ENCODE data around the gene MAPK8.

MAPK8 gene

DNA sequence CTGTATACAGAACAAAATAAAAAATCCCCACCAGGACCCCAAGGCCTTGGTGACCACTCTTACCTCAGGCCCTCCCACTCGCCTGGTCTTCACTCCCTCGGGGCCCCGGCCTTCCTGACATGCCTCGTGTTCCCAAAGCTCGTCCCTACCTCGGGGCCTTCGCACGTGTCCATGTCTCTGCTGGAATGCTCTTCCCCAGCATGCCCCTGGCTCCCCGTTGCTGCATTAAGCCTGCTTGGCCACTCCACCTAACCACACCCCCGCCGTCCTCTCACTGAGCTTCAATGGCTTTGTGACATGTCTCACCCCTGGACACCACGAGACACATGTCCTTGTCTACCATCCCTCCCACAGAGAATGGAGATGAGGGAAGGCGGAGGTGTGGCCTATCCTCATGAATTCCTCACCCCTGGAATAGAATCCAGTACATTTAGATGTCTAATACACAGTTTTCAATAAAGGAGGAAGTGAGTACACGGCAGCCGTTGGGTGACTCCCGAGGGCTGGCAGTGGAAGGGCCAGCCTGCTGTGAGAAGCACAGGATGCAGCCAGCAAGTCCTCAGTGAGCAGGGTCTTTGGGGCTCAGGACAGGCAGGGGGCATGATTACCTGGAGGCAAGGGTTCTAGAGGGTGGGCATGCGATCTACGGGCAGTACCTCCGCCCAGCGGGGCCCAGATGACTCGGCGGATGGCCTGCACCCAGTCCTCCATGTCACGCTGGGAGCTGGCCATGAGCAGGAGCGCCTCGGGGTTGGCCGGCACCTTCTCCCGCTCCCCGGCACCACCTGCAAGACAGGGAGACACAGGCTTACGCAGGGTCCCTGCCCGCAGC lies 172.7 kb downstream of the MAPK8 start:
- intact Hi-C loops (cut with micrococcal nuclease), result no loop called here
- Mint-ChIP-seq H3K9me3 (no peaks in the 10 kb centered on the region), H3K4me3 (no peak overlapping the region), H3K4me1 (ENCODE audit: low read depth) (peaks cover 48% of the 10 kb centered on the region), H3K27me3 (peaks cover 13% of the 10 kb centered on the region), H3K36me3 (ENCODE audit: low read depth) (peaks cover 27% of the 10 kb centered on the region), H3K27ac (no peak overlapping the region)

DNA sequence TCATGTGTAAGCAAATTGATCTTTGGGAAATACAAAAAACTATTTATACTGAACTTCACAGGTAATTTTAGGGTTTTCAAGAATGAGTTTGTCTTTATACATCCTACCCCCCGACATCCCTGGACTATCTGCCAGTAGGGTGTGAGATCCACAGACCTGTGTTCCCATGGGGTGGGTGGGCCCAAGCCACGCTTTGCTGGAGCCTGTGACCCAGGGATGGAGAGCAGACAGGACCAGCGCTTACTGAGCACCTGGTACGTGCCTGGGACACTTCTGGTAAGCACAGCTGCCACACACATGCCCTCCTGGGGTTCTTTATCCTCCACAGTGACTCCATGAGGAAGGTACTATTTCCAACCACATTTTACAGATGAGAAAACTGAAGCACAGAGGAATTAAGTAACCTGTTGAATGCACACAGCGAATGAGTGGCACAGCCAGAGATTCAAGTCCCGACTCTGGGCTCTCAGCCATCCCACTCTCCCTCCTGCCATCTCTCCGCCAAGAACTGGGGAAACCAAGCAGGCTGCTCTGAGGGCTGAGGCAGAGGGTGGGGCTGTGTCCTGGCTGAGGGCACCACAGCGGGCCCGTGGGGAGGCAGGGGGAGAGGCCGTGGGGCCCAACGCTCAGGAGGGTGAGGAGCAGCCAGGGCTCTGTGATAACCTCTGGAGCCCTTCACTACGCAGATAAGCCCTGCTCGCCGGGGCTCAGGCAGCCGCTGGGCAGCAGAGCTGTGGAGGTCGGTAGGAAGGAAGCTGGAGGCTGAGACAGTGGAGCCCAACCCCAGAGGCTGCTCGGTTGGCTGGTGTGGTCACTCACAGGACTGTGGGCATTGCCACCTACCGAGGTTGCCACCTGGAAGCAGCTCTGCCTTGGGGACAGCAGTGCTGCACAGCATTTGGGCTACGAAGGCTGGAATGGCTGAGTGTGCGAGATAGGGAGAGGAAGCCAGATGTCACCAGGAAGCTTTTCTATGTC lies 174.2 kb downstream of the MAPK8 start:
- H3K9me3 Mint-ChIP-seq, result no peaks in the 10 kb centered on the region
- intact Hi-C loops (cut with micrococcal nuclease), result no loop called here
- H3K36me3 Mint-ChIP-seq (ENCODE audit: low read depth), result peaks cover 25% of the 10 kb centered on the region
- H3K4me1 Mint-ChIP-seq (ENCODE audit: low read depth), result peaks cover 37% of the 10 kb centered on the region
- H3K27ac Mint-ChIP-seq, result peak overlapping the region; percentile 9
- no peak overlapping the region for H3K4me3 Mint-ChIP-seq
- peaks cover 10% of the 10 kb centered on the region for H3K27me3 Mint-ChIP-seq

DNA sequence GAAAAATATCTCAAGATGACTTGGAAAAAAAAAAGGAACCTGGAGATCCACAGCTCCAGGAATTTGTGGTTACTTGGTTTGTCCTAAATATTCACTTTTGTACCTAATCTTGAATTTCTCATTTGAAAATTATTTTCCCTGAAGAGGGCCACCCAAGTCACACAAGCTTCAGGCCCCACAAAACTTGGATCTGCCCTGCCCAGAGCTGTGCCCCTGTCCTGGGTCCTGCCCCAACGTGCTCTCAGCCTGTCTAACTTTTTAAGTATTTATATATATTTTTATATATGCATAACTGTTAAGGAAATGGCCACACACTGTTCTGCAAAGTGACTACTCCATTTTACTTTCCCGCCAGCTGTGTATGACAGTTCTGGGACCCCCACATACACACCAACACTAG lies 174.9 kb downstream of the MAPK8 start:
- H3K27me3 Mint-ChIP-seq, result peaks cover 6% of the 10 kb centered on the region
- H3K27ac Mint-ChIP-seq, result peak overlapping the region; percentile 9
- H3K4me1 Mint-ChIP-seq (ENCODE audit: low read depth), result peaks cover 30% of the 10 kb centered on the region
- no peak overlapping the region for H3K4me3 Mint-ChIP-seq
- H3K36me3 Mint-ChIP-seq (ENCODE audit: low read depth), result peaks cover 20% of the 10 kb centered on the region
- intact Hi-C loops (cut with micrococcal nuclease), result no loop called here
- H3K9me3 Mint-ChIP-seq, result no peaks in the 10 kb centered on the region

DNA sequence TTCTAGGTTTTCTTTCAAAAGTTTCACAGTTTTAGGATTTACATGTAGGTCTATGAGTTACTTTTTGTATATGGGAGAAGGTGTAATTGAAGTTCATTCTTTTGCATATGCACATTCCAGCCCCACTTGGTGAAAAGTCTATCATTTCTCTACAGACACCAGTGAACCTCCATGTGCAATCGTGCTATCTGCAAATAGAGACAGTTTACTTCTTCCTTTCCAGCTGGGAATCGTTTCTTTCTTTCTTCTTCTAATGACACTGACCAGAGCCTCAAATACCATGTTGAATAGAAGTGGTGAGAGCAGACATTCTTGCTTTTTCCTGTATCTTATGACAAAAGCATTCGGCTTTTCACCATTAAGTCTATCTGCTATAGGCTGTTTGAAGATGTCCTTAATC lies 175.7 kb downstream of the MAPK8 start:
- H3K36me3 Mint-ChIP-seq (ENCODE audit: low read depth), result peaks cover 24% of the 10 kb centered on the region
- H3K27ac Mint-ChIP-seq, result no peak overlapping the region
- peaks cover 22% of the 10 kb centered on the region for H3K4me1 Mint-ChIP-seq (ENCODE audit: low read depth)
- H3K27me3 Mint-ChIP-seq, result peaks cover 6% of the 10 kb centered on the region
- intact Hi-C loops (cut with micrococcal nuclease), result no loop called here
- no peak overlapping the region for H3K4me3 Mint-ChIP-seq
- no peaks in the 10 kb centered on the region for H3K9me3 Mint-ChIP-seq

DNA sequence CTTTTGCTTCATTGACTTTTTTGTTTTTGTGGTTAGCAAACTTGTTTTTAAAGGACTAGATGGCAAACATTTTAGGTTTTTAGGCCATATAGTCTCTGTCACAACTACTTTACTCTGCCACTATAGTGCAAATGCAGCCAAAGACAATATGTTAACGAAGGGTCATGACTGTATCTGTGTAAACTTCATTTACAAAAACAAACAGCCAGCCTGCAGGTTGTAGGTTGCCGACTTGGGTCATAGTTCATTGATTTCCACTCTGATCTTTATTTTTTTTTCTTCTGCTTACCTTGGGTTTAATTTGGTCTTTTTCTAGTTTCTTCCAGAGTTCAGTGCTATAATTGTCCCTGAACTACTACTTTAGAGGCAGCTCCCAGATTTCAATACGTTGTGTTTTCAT lies 178.4 kb downstream of the MAPK8 start:
- Mint-ChIP-seq H3K36me3 (ENCODE audit: low read depth) (peaks cover 9% of the 10 kb centered on the region), H3K4me1 (ENCODE audit: low read depth) (peaks cover 10% of the 10 kb centered on the region), H3K27me3 (peaks cover 8% of the 10 kb centered on the region), H3K9me3 (no peaks in the 10 kb centered on the region), H3K4me3 (no peak overlapping the region), H3K27ac (no peak overlapping the region)
- intact Hi-C loops (cut with micrococcal nuclease), result no loop called here

DNA sequence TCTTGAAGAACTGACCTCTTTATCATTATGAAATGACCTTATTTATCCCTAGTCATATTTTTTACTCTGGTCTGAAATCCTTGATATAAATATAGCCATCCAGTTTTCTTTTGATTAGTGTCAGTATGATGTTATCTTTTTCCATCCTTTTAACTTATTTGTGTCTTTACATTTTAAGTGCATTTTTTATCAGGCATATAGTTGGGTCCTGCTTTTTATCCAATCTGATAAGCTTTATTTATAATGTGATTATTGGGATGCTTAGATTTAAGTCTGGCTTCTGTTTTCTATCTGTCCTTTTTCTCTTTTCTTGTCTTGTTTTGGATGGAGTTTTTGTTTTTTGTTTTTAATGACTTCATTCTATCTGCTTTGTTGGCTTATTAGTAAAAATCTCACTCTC lies 179.2 kb downstream of the MAPK8 start:
- Mint-ChIP-seq H3K36me3 (ENCODE audit: low read depth) (peaks cover 12% of the 10 kb centered on the region), H3K27me3 (peaks cover 5% of the 10 kb centered on the region), H3K27ac (no peak overlapping the region), H3K4me3 (no peak overlapping the region), H3K9me3 (no peaks in the 10 kb centered on the region), H3K4me1 (ENCODE audit: low read depth) (peaks cover 6% of the 10 kb centered on the region)
- intact Hi-C loops (cut with micrococcal nuclease), result no loop called here

DNA sequence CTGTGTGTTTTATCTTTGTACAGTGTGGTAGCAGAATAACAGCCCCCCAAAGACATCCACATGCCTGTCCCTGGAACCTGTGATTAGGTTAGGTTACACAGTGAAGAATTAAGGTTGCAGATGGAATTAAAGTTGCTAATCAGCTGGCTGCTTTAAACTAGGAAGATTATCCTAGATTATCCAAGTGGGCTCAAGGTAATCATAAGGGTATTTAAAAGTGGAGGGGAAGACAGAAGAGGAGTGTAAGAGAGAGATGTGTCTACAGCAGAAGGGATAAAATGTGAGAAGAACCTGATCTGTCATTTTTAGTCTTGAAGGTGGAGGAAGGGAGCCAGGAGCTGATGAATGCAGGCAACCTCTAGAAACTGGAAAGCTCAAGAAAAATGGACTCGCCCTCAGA lies 180.8 kb downstream of the MAPK8 start:
- H3K4me1 Mint-ChIP-seq (ENCODE audit: low read depth), result no peaks in the 10 kb centered on the region
- no peak overlapping the region for H3K27ac Mint-ChIP-seq
- H3K9me3 Mint-ChIP-seq, result no peaks in the 10 kb centered on the region
- peaks cover 12% of the 10 kb centered on the region for H3K36me3 Mint-ChIP-seq (ENCODE audit: low read depth)
- H3K27me3 Mint-ChIP-seq, result peaks cover 3% of the 10 kb centered on the region
- intact Hi-C loops (cut with micrococcal nuclease), result no loop called here
- no peak overlapping the region for H3K4me3 Mint-ChIP-seq

Measured in dendritic cell treated with granulocyte-macrophage colony-stimulating factor and Interleukin-4, amounts not matched to agents 40 ng/mL and 50 ng/mL, for 4 days (primary cell).